HG03175 (cell line): ENCODE results near the gene SCRN2.

Experiments used
- ATAC-seq: cut with Tn5 transposase; IDR thresholded peaks from one replicate; pipeline ENCODE4 v1.9.1; 2021; ENCODE audit warnings: mild to moderate bottlenecking, moderate library complexity; ENCODE audit not compliant: unreplicated experiment

The SCRN2 gene

GRCh38 chr17:47840742-47841487 is at the start of gene SCRN2:
TSS of gene SCRN2 (minus strand) at chr17:47841273. CDS start at chr17:47840843, 430 bp downstream.
- peak; percentile 84 for ATAC-seq

- ATAC-seq, result peak; percentile 78
Measured at GRCh38 chr17:47889734-47890529, 48.9 kb upstream of the SCRN2 start.

- ATAC-seq, result no peak
Measured at GRCh38 chr17:47888293-47888692, 47.2 kb upstream of the SCRN2 start.

GRCh38 chr17:47884905-47885730 is 44.0 kb upstream of the SCRN2 start:
- ATAC-seq, result no peak

- no peak for ATAC-seq
Measured at GRCh38 chr17:47884427-47884740, 43.3 kb upstream of the SCRN2 start.

GRCh38 chr17:47883589-47884426 is 42.7 kb upstream of the SCRN2 start:
- ATAC-seq, result no peak

- ATAC-seq, result no peak
Measured at GRCh38 chr17:47882695-47883588, 41.9 kb upstream of the SCRN2 start.

GRCh38 chr17:47882247-47882646 is 41.2 kb upstream of the SCRN2 start:
- no peak for ATAC-seq

GRCh38 chr17:47879776-47880454 is 38.8 kb upstream of the SCRN2 start:
- no peak for ATAC-seq

GRCh38 chr17:47879028-47879585 is 38.0 kb upstream of the SCRN2 start:
- no peak for ATAC-seq

- ATAC-seq, result no peak
Measured at GRCh38 chr17:47878203-47879027, 37.3 kb upstream of the SCRN2 start.

GRCh38 chr17:47877368-47878034 is 36.4 kb upstream of the SCRN2 start:
- no peak for ATAC-seq

GRCh38 chr17:47875011-47875985 is 34.2 kb upstream of the SCRN2 start:
- no peak for ATAC-seq

GRCh38 chr17:47873200-47874090 is 32.4 kb upstream of the SCRN2 start:
- no peak for ATAC-seq

- ATAC-seq, result no peak
Measured at GRCh38 chr17:47872651-47873161, 31.6 kb upstream of the SCRN2 start.
